Adrenal gland (tissue), 5 donors: ENCODE measurements around the gene DPP4.

Experiments used
- CTCF ChIP-seq, 6 experiments: fragments of 450-650 bp in 4 of 6; fragments of 200-600 bp in 2 of 6; sonication (generic) in 1 of 6; IDR thresholded peaks; 1 replicate in 5 of 6; 2 replicates in 1 of 6; pipeline versions ENCODE4 v1.5.1 to v1.8.0; 2016 to 2021; ENCODE audit warnings: antibody characterized with exemption in 6 of 6, mild to moderate bottlenecking in 2 of 6, moderate library complexity in 1 of 6
- POLR2A ChIP-seq, 2 donors: fragments of 450-650 bp; IDR thresholded peaks; one replicate each; pipeline ENCODE4 v1.6.1; 2017; ENCODE audit warnings: antibody characterized with exemption in 2 of 2, mild to moderate bottlenecking in 2 of 2, moderate library complexity in 1 of 2
- donor health status: DM: no; HTN: no; CAD: no.

- TF ChIP-seq CTCF (IDR thresholded peaks at IDR 0.05): no peak
- no peak for TF ChIP-seq POLR2A (IDR thresholded peaks at IDR 0.05)
These were observed 5.5 kb upstream of the DPP4 start for GRCh38 chr2:162079514-162079913.
